ENCODE measurements around the gene NPDC1.
A peak's percentile ranks its signal among the peaks of the same experiment; 100 is the strongest.
"Not testable (repeated sequence)": the region's sequence is repeated elsewhere in the genome, so short reads cannot be mapped to it uniquely, and the experiment has no call there.

NPDC1 gene

GRCh38 chr9:137034039-137034708, 11.8 kb downstream of the NPDC1 start:
- peaks cover 33% of the 10 kb centered on the region for H3K4me1 Mint-ChIP-seq (ENCODE audit: low read depth)
- no peaks in the 10 kb centered on the region for H3K9me3 Mint-ChIP-seq
- H3K27me3 Mint-ChIP-seq (ENCODE audit: low read depth): no peaks in the 10 kb centered on the region

GRCh38 chr9:137033481-137033880, 12.5 kb downstream of the NPDC1 start:
- peaks cover 36% of the 10 kb centered on the region for H3K4me1 Mint-ChIP-seq (ENCODE audit: low read depth)
- H3K9me3 Mint-ChIP-seq; H3K4me3 Mint-ChIP-seq; H3K27me3 Mint-ChIP-seq (ENCODE audit: low read depth); H3K36me3 Mint-ChIP-seq (ENCODE audit: low read depth); DNase-seq (ENCODE audit: low spot score): not testable (repeated sequence)
- peak overlapping the region; percentile 55 for H3K27ac Mint-ChIP-seq

More at GRCh38 chr9:137034039-137034708, 11.8 kb downstream of the NPDC1 start:
- Mint-ChIP-seq H3K4me3 (peak overlapping the region; percentile 72), H3K27ac (peak overlapping the region; percentile 79), H3K36me3 (ENCODE audit: low read depth) (no peaks in the 10 kb centered on the region)
- DNase-seq (ENCODE audit: low spot score): no peak

- Mint-ChIP-seq H3K9me3 (no peaks in the 10 kb centered on the region), H3K27ac (peak overlapping the region; percentile 35), H3K36me3 (ENCODE audit: low read depth) (no peaks in the 10 kb centered on the region), H3K4me1 (ENCODE audit: low read depth) (peaks cover 36% of the 10 kb centered on the region), H3K27me3 (ENCODE audit: low read depth) (no peaks in the 10 kb centered on the region), H3K4me3 (no peak overlapping the region)
- no peak for DNase-seq (ENCODE audit: low spot score)
These were observed 13.1 kb downstream of the NPDC1 start for GRCh38 chr9:137032858-137033257.

GRCh38 chr9:137031904-137032640, 13.9 kb downstream of the NPDC1 start, which contains the start of gene FUT7:
Gene FUT7, minus strand, starts transcription at chr9:137032088. Its CDS starts 97 bp downstream, at chr9:137031991.
- H3K27ac Mint-ChIP-seq: no peak within 1 kb of the TSS
- peak within 1 kb of the TSS; percentile 2 for H3K4me3 Mint-ChIP-seq
- DNase-seq (ENCODE audit: low spot score): no peak
- H3K4me1 Mint-ChIP-seq (ENCODE audit: low read depth): peaks cover 36% of the 10 kb centered on the region
- H3K9me3 Mint-ChIP-seq: no peaks in the 10 kb centered on the region
- H3K36me3 Mint-ChIP-seq (ENCODE audit: low read depth): no peaks in the 10 kb centered on the region
- H3K27me3 Mint-ChIP-seq (ENCODE audit: low read depth): no peaks in the 10 kb centered on the region

GRCh38 chr9:137030538-137031527, 15.1 kb downstream of the NPDC1 start:
- H3K27ac Mint-ChIP-seq: peak overlapping the region; percentile 67
- no peaks in the 10 kb centered on the region for H3K27me3 Mint-ChIP-seq (ENCODE audit: low read depth)
- H3K4me3 Mint-ChIP-seq: peak overlapping the region; percentile 50
- H3K4me1 Mint-ChIP-seq (ENCODE audit: low read depth): peaks cover 36% of the 10 kb centered on the region
- H3K36me3 Mint-ChIP-seq (ENCODE audit: low read depth): no peaks in the 10 kb centered on the region
- no peaks in the 10 kb centered on the region for H3K9me3 Mint-ChIP-seq
- DNase-seq (ENCODE audit: low spot score): peak; percentile 49

GRCh38 chr9:137030006-137030405, 16.0 kb downstream of the NPDC1 start:
- no peak for DNase-seq (ENCODE audit: low spot score)
- H3K4me1 Mint-ChIP-seq (ENCODE audit: low read depth): peaks cover 33% of the 10 kb centered on the region
- no peaks in the 10 kb centered on the region for H3K27me3 Mint-ChIP-seq (ENCODE audit: low read depth)
- no peak overlapping the region for H3K27ac Mint-ChIP-seq
- no peaks in the 10 kb centered on the region for H3K36me3 Mint-ChIP-seq (ENCODE audit: low read depth)
- H3K4me3 Mint-ChIP-seq: peak overlapping the region; percentile 77
- no peaks in the 10 kb centered on the region for H3K9me3 Mint-ChIP-seq

GRCh38 chr9:137029058-137029936, 16.7 kb downstream of the NPDC1 start:
- Mint-ChIP-seq H3K27me3 (ENCODE audit: low read depth) (no peaks in the 10 kb centered on the region), H3K36me3 (ENCODE audit: low read depth) (no peaks in the 10 kb centered on the region), H3K4me3 (peak overlapping the region; percentile 77), H3K27ac (peak overlapping the region; percentile 74), H3K4me1 (ENCODE audit: low read depth) (peaks cover 26% of the 10 kb centered on the region), H3K9me3 (no peaks in the 10 kb centered on the region)
- peak; percentile 69 for DNase-seq (ENCODE audit: low spot score)

- no peaks in the 10 kb centered on the region for H3K36me3 Mint-ChIP-seq (ENCODE audit: low read depth)
- peak overlapping the region; percentile 74 for H3K4me3 Mint-ChIP-seq
- no peaks in the 10 kb centered on the region for H3K9me3 Mint-ChIP-seq
- H3K27me3 Mint-ChIP-seq (ENCODE audit: low read depth): no peaks in the 10 kb centered on the region
- H3K27ac Mint-ChIP-seq: no peak overlapping the region
- H3K4me1 Mint-ChIP-seq (ENCODE audit: low read depth): peaks cover 22% of the 10 kb centered on the region
- DNase-seq (ENCODE audit: low spot score): peak; percentile 78
These were observed 17.5 kb downstream of the NPDC1 start for GRCh38 chr9:137028263-137029057.

GRCh38 chr9:137027369-137028262, 18.4 kb downstream of the NPDC1 start, which contains the start of gene ABCA2:
Gene ABCA2, minus strand, starts transcription at chr9:137028237. Its CDS starts 97 bp downstream, at chr9:137028140.
- no peak for DNase-seq (ENCODE audit: low spot score)
- Mint-ChIP-seq H3K9me3 (no peaks in the 10 kb centered on the region), H3K4me3 (peak within 1 kb of the TSS; percentile 81), H3K4me1 (ENCODE audit: low read depth) (peaks cover 21% of the 10 kb centered on the region), H3K27ac (peak within 1 kb of the TSS; percentile 71), H3K27me3 (ENCODE audit: low read depth) (no peaks in the 10 kb centered on the region), H3K36me3 (ENCODE audit: low read depth) (no peaks in the 10 kb centered on the region)

GRCh38 chr9:137026828-137027227, 19.1 kb downstream of the NPDC1 start:
- H3K9me3 Mint-ChIP-seq: no peaks in the 10 kb centered on the region
- no peaks in the 10 kb centered on the region for H3K36me3 Mint-ChIP-seq (ENCODE audit: low read depth)
- H3K4me1 Mint-ChIP-seq (ENCODE audit: low read depth): peaks cover 21% of the 10 kb centered on the region
- H3K4me3 Mint-ChIP-seq: peak overlapping the region; percentile 81
- no peak overlapping the region for H3K27ac Mint-ChIP-seq
- DNase-seq (ENCODE audit: low spot score): no peak
- H3K27me3 Mint-ChIP-seq (ENCODE audit: low read depth): no peaks in the 10 kb centered on the region

GRCh38 chr9:137026384-137026783, 19.6 kb downstream of the NPDC1 start:
- Mint-ChIP-seq H3K36me3 (ENCODE audit: low read depth) (no peaks in the 10 kb centered on the region), H3K4me3 (no peak overlapping the region), H3K9me3 (no peaks in the 10 kb centered on the region), H3K27me3 (ENCODE audit: low read depth) (no peaks in the 10 kb centered on the region), H3K4me1 (ENCODE audit: low read depth) (peaks cover 19% of the 10 kb centered on the region), H3K27ac (no peak overlapping the region)
- no peak for DNase-seq (ENCODE audit: low spot score)

Measured in T-helper 2 cell treated with Interferon-gamma antibody and Interleukin-4, amounts not matched to agents 5 μg/mL and 100 μg/mL, for 36 hours (primary cell).